Measurements from ENCODE around the gene PPP2R5D. TPM values are rescaled to one million over a fixed set of nuclear protein-coding genes. Genes with fewer than 3 reads are reported as not detected.

The PPP2R5D gene
- total RNA-seq, 1 experiment from 2014 or later: 52.7 TPM

DNA sequence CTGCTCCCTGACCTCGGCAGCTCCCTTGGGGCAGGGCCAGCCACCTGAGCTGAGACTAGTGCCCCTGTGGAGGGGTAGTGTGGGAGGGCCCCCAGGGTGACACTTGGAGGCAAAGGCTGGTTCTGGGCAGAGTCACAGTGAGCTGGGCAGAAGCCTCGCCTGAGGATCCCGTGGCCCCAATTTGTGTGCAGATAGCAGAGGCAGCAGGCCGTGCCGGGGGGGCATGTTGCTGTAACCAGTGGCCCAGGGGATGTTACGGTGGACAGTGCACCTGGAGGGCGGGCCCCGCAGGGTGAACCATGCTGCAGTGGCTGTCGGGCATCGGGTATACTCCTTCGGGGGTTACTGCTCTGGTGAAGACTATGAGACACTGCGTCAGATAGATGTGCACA is 32.6 kb downstream of the PPP2R5D start:
- peaks cover 36% of the 10 kb centered on the region for H3K4me1 Mint-ChIP-seq
- no peaks in the 10 kb centered on the region for H3K27me3 Mint-ChIP-seq (ENCODE audit: low read depth)
- CTCF ChIA-PET: interaction anchor here (0.8 kb wide), 1 partner anchor 53 kb away, joined by 4 read pairs; no protein-coding TSS in a partner anchor
- ATAC-seq (no peak), DNase-seq (ENCODE audit: low spot score) (no peak)
- no peak overlapping the region for H3K4me3 Mint-ChIP-seq
- H3K27ac Mint-ChIP-seq: no peak overlapping the region; the same call in 1 of the 2 replicates
- no peaks in the 10 kb centered on the region for H3K9me3 Mint-ChIP-seq
- H3K36me3 Mint-ChIP-seq: peaks cover 35% of the 10 kb centered on the region
- POLR2A ChIA-PET: no interaction called here
- TF ChIP-seq, protein P1, sequence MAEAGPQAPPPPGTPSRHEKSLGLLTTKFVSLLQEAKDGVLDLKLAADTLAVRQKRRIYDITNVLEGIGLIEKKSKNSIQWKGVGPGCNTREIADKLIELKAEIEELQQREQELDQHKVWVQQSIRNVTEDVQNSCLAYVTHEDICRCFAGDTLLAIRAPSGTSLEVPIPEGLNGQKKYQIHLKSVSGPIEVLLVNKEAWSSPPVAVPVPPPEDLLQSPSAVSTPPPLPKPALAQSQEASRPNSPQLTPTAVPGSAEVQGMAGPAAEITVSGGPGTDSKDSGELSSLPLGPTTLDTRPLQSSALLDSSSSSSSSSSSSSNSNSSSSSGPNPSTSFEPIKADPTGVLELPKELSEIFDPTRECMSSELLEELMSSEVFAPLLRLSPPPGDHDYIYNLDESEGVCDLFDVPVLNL (CRISPR knock-in tag; IDR thresholded peaks at IDR 0.05; ENCODE audit: borderline replicate concordance, low read depth): no peak
- TF ChIP-seq, protein P2, sequence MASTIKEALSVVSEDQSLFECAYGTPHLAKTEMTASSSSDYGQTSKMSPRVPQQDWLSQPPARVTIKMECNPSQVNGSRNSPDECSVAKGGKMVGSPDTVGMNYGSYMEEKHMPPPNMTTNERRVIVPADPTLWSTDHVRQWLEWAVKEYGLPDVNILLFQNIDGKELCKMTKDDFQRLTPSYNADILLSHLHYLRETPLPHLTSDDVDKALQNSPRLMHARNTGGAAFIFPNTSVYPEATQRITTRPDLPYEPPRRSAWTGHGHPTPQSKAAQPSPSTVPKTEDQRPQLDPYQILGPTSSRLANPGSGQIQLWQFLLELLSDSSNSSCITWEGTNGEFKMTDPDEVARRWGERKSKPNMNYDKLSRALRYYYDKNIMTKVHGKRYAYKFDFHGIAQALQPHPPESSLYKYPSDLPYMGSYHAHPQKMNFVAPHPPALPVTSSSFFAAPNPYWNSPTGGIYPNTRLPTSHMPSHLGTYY (CRISPR knock-in tag; IDR thresholded peaks at IDR 0.05): no peak
- TF ChIP-seq, protein P3, sequence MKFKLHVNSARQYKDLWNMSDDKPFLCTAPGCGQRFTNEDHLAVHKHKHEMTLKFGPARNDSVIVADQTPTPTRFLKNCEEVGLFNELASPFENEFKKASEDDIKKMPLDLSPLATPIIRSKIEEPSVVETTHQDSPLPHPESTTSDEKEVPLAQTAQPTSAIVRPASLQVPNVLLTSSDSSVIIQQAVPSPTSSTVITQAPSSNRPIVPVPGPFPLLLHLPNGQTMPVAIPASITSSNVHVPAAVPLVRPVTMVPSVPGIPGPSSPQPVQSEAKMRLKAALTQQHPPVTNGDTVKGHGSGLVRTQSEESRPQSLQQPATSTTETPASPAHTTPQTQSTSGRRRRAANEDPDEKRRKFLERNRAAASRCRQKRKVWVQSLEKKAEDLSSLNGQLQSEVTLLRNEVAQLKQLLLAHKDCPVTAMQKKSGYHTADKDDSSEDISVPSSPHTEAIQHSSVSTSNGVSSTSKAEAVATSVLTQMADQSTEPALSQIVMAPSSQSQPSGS (CRISPR knock-in tag; IDR thresholded peaks at IDR 0.05; ENCODE audit: borderline replicate concordance, low read depth): no peak
- TF ChIP-seq ZNF138 (CRISPR knock-in tag; conservative IDR thresholded peaks at IDR 0.05): no peak
- TF ChIP-seq SMAD3 (CRISPR knock-in tag; IDR thresholded peaks at IDR 0.05; ENCODE audit: borderline replicate concordance): no peak
- TF ChIP-seq KAT7 (CRISPR knock-in tag; IDR thresholded peaks at IDR 0.05; ENCODE audit: borderline replicate concordance): no peak
- TF ChIP-seq, protein P4, sequence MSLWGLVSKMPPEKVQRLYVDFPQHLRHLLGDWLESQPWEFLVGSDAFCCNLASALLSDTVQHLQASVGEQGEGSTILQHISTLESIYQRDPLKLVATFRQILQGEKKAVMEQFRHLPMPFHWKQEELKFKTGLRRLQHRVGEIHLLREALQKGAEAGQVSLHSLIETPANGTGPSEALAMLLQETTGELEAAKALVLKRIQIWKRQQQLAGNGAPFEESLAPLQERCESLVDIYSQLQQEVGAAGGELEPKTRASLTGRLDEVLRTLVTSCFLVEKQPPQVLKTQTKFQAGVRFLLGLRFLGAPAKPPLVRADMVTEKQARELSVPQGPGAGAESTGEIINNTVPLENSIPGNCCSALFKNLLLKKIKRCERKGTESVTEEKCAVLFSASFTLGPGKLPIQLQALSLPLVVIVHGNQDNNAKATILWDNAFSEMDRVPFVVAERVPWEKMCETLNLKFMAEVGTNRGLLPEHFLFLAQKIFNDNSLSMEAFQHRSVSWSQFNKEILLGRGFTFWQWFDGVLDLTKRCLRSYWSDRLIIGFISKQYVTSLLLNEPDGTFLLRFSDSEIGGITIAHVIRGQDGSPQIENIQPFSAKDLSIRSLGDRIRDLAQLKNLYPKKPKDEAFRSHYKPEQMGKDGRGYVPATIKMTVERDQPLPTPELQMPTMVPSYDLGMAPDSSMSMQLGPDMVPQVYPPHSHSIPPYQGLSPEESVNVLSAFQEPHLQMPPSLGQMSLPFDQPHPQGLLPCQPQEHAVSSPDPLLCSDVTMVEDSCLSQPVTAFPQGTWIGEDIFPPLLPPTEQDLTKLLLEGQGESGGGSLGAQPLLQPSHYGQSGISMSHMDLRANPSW (CRISPR knock-in tag; conservative IDR thresholded peaks at IDR 0.05; ENCODE audit: low read depth): no peak
- TF ChIP-seq, protein P5, sequence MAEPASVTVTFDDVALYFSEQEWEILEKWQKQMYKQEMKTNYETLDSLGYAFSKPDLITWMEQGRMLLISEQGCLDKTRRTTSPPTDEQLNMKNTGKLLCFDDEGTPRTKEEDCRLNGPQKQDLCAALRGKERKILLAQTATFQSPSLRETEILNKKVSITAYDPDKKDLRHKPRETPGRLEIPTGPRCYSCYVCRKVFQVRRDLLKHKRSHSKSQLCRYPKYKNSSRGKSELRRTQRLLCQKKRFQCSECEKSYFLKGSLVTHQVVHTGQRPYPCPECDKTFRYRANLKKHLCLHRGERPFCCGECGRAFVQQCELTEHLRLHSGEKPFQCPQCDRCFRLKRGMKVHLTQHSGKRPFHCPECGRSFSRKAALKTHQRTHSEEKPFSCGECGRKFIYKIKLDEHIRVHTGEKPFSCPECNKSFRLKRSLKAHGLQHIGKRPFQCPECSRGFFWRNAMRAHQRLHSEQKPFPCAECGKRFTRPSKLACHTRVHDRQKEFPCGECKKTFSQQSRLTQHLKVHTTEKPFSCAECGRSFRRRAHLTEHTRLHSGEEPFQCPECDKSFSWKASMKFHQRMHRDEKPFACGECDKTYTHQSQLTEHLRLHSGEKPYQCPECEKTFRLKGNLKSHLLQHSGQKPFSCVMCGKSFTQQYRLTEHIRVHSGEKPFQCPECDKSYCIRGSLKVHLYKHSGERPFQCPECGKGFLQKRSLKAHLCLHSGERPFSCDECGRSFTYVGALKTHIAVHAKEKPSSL (CRISPR knock-in tag; conservative IDR thresholded peaks at IDR 0.05): no peak
- no peak for TF ChIP-seq ZBTB21 (CRISPR knock-in tag; IDR thresholded peaks at IDR 0.05; ENCODE audit: borderline replicate concordance)
- TF ChIP-seq, protein P6, sequence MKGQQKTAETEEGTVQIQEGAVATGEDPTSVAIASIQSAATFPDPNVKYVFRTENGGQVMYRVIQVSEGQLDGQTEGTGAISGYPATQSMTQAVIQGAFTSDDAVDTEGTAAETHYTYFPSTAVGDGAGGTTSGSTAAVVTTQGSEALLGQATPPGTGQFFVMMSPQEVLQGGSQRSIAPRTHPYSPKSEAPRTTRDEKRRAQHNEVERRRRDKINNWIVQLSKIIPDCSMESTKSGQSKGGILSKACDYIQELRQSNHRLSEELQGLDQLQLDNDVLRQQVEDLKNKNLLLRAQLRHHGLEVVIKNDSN (CRISPR knock-in tag; IDR thresholded peaks at IDR 0.05): no peak
- TF ChIP-seq, protein P7, sequence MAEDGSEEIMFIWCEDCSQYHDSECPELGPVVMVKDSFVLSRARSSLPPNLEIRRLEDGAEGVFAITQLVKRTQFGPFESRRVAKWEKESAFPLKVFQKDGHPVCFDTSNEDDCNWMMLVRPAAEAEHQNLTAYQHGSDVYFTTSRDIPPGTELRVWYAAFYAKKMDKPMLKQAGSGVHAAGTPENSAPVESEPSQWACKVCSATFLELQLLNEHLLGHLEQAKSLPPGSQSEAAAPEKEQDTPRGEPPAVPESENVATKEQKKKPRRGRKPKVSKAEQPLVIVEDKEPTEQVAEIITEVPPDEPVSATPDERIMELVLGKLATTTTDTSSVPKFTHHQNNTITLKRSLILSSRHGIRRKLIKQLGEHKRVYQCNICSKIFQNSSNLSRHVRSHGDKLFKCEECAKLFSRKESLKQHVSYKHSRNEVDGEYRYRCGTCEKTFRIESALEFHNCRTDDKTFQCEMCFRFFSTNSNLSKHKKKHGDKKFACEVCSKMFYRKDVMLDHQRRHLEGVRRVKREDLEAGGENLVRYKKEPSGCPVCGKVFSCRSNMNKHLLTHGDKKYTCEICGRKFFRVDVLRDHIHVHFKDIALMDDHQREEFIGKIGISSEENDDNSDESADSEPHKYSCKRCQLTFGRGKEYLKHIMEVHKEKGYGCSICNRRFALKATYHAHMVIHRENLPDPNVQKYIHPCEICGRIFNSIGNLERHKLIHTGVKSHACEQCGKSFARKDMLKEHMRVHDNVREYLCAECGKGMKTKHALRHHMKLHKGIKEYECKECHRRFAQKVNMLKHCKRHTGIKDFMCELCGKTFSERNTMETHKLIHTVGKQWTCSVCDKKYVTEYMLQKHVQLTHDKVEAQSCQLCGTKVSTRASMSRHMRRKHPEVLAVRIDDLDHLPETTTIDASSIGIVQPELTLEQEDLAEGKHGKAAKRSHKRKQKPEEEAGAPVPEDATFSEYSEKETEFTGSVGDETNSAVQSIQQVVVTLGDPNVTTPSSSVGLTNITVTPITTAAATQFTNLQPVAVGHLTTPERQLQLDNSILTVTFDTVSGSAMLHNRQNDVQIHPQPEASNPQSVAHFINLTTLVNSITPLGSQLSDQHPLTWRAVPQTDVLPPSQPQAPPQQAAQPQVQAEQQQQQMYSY (CRISPR knock-in tag; IDR thresholded peaks at IDR 0.05): no peak
- no peak for TF ChIP-seq FOXP1 (CRISPR knock-in tag; IDR thresholded peaks at IDR 0.05; ENCODE audit: borderline replicate concordance)
- TF ChIP-seq ATF1 (CRISPR knock-in tag; IDR thresholded peaks at IDR 0.05): no peak
- no peak for TF ChIP-seq SP1 (CRISPR knock-in tag; conservative IDR thresholded peaks at IDR 0.05)
- TF ChIP-seq, protein P8, sequence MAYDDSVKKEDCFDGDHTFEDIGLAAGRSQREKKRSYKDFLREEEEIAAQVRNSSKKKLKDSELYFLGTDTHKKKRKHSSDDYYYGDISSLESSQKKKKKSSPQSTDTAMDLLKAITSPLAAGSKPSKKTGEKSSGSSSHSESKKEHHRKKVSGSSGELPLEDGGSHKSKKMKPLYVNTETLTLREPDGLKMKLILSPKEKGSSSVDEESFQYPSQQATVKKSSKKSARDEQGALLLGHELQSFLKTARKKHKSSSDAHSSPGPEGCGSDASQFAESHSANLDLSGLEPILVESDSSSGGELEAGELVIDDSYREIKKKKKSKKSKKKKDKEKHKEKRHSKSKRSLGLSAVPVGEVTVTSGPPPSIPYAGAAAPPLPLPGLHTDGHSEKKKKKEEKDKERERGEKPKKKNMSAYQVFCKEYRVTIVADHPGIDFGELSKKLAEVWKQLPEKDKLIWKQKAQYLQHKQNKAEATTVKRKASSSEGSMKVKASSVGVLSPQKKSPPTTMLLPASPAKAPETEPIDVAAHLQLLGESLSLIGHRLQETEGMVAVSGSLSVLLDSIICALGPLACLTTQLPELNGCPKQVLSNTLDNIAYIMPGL (CRISPR knock-in tag; IDR thresholded peaks at IDR 0.05): no peak
- TF ChIP-seq, protein P9, sequence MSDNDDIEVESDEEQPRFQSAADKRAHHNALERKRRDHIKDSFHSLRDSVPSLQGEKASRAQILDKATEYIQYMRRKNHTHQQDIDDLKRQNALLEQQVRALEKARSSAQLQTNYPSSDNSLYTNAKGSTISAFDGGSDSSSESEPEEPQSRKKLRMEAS (CRISPR knock-in tag; IDR thresholded peaks at IDR 0.05): no peak
- TF ChIP-seq, protein P10, sequence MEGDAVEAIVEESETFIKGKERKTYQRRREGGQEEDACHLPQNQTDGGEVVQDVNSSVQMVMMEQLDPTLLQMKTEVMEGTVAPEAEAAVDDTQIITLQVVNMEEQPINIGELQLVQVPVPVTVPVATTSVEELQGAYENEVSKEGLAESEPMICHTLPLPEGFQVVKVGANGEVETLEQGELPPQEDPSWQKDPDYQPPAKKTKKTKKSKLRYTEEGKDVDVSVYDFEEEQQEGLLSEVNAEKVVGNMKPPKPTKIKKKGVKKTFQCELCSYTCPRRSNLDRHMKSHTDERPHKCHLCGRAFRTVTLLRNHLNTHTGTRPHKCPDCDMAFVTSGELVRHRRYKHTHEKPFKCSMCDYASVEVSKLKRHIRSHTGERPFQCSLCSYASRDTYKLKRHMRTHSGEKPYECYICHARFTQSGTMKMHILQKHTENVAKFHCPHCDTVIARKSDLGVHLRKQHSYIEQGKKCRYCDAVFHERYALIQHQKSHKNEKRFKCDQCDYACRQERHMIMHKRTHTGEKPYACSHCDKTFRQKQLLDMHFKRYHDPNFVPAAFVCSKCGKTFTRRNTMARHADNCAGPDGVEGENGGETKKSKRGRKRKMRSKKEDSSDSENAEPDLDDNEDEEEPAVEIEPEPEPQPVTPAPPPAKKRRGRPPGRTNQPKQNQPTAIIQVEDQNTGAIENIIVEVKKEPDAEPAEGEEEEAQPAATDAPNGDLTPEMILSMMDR (IDR thresholded peaks at IDR 0.05): no peak

Data from WTC11 (cell line).